Measurements from ENCODE around the gene SMIM1. TPM values are rescaled to one million over a fixed set of nuclear protein-coding genes. Genes with fewer than 3 reads are reported as not detected.
"Not testable (repeated sequence)": the region's sequence is repeated elsewhere in the genome, so short reads cannot be mapped to it uniquely, and the experiment has no call there.

Gene SMIM1
- total RNA-seq, 6 experiments from 2014 or later: 2.6 to 8.7 (median 4.6) TPM

GRCh38 chr1:3746389-3746829, 26.1 kb upstream of the SMIM1 start:
- no peak for TF ChIP-seq CTCF (IDR thresholded peaks at IDR 0.05)
- TF ChIP-seq POLR2A (IDR thresholded peaks at IDR 0.05): no peak
- Histone ChIP-seq H3K4me1 (peaks cover 0 to 17% (median 0%) of the 10 kb centered on the region in 4 donors), H3K36me3 (peaks cover 0 to 11% (median 3%) of the 10 kb centered on the region in 4 donors), H3K9me3 (no peaks in the 10 kb centered on the region), H3K27me3 (no peaks in the 10 kb centered on the region), H3K4me3 (peak overlapping the region; percentile 82 to 94 (median 90)), H3K27ac (no peak overlapping the region)
- DNase-seq: peak in 1 of 3 donors; percentile 18
- no peak for ATAC-seq
- 4% methylated on average over 5 of the region's 35 CpGs for WGBS (ENCODE audit: insufficient coverage, low coverage, low lambda C conversion rate, missing lambda C conversion rate)
- intact Hi-C loops (cut with DNase I): no loop called here

GRCh38 chr1:3746830-3747521, 25.6 kb upstream of the SMIM1 start:
- WGBS (ENCODE audit: insufficient coverage, low coverage, low lambda C conversion rate, missing lambda C conversion rate): no CpG with 5 or more reads among the region's 73 CpGs
- Histone ChIP-seq H3K4me1 (peaks cover 0 to 17% (median 0%) of the 10 kb centered on the region in 4 donors), H3K27ac (no peak overlapping the region), H3K36me3 (peaks cover 0 to 7% (median 3%) of the 10 kb centered on the region in 4 donors), H3K4me3 (peak overlapping the region; percentile 82 to 94 (median 90)), H3K27me3 (no peaks in the 10 kb centered on the region), H3K9me3 (no peaks in the 10 kb centered on the region)
- TF ChIP-seq CTCF (IDR thresholded peaks at IDR 0.05) (no peak), POLR2A (IDR thresholded peaks at IDR 0.05) (no peak)
- ATAC-seq (peak; percentile 99), DNase-seq (peak; percentile 92 to 94 (median 93))
- intact Hi-C loops (cut with DNase I): no loop called here

GRCh38 chr1:3747522-3747848, 25.1 kb upstream of the SMIM1 start:
- peak overlapping the region; percentile 82 to 94 (median 90) for H3K4me3 ChIP-seq
- H3K27ac ChIP-seq: no peak overlapping the region
- no peaks in the 10 kb centered on the region for H3K9me3 ChIP-seq
- TF ChIP-seq CTCF (IDR thresholded peaks at IDR 0.05) (no peak), POLR2A (IDR thresholded peaks at IDR 0.05) (no peak)
- DNase-seq: no peak
- no peak for ATAC-seq
- peaks cover 0 to 17% (median 0%) of the 10 kb centered on the region in 4 donors for H3K4me1 ChIP-seq
- intact Hi-C loops (cut with DNase I): no loop called here
- H3K36me3 ChIP-seq: peaks cover 0 to 3% (median 1%) of the 10 kb centered on the region in 4 donors
- 30% methylated on average over 5 of the region's 6 CpGs for WGBS (ENCODE audit: insufficient coverage, low coverage, low lambda C conversion rate, missing lambda C conversion rate)
- H3K27me3 ChIP-seq: no peaks in the 10 kb centered on the region

GRCh38 chr1:3747903-3748302, 24.6 kb upstream of the SMIM1 start:
- 71% methylated on average over 8 of the region's 13 CpGs for WGBS (ENCODE audit: insufficient coverage, low coverage, low lambda C conversion rate, missing lambda C conversion rate)
- Histone ChIP-seq H3K4me1 (peaks cover 0 to 17% (median 0%) of the 10 kb centered on the region in 4 donors), H3K4me3 (peak overlapping the region in 1 of 3 donors; percentile 90), H3K27ac (no peak overlapping the region), H3K36me3 (no peaks in the 10 kb centered on the region), H3K9me3 (no peaks in the 10 kb centered on the region), H3K27me3 (no peaks in the 10 kb centered on the region)
- TF ChIP-seq POLR2A (IDR thresholded peaks at IDR 0.05) (no peak), CTCF (IDR thresholded peaks at IDR 0.05) (no peak)
- ATAC-seq: no peak
- intact Hi-C loops (cut with DNase I): no loop called here
- DNase-seq: no peak

GRCh38 chr1:3748316-3748900, 24.1 kb upstream of the SMIM1 start:
- H3K9me3 ChIP-seq; intact Hi-C loops (cut with DNase I); DNase-seq; H3K27me3 ChIP-seq; H3K36me3 ChIP-seq; H3K4me3 ChIP-seq; ATAC-seq; H3K27ac ChIP-seq: not testable (repeated sequence)
- whole genome bisulfite sequencing (ENCODE audit: insufficient coverage, low coverage, low lambda C conversion rate, missing lambda C conversion rate): 82% methylated on average over 14 of the region's 15 CpGs
- H3K4me1 ChIP-seq: peaks cover 0 to 17% (median 0%) of the 10 kb centered on the region in 4 donors

Data from right lobe of liver (tissue), 6 donors.